OCI-LY1 (cell line): ENCODE measurements around the gene CEND1.
A peak's percentile ranks its signal among the peaks of the same experiment; 100 is the strongest.

ENCODE experiments used
- H2AFZ ChIP-seq: fragments of 200-600 bp; sonication (generic), shearing (Covaris generic); 2 replicates; pipeline ENCODE4 v1.6.0; 2014; ENCODE audit warnings: antibody characterized with exemption, mild to moderate bottlenecking, low read length
- H3F3A ChIP-seq: fragments of 200-600 bp; sonication (generic), shearing (Covaris generic); 2 replicates; pipeline ENCODE4 v1.6.0; 2014; ENCODE audit warnings: mild to moderate bottlenecking, antibody characterized with exemption, low read length, moderate library complexity; ENCODE audit not compliant: insufficient read depth
- H3K27ac ChIP-seq: fragments of 200-600 bp; sonication (generic); 2 replicates; pipeline ENCODE4 v1.5.1; 2014; ENCODE audit warnings: low read length, mixed run types, mild to moderate bottlenecking, low read depth; ENCODE audit not compliant: poor library complexity, severe bottlenecking
- H3K27me3 ChIP-seq: fragments of 200-600 bp; sonication (generic); 2 replicates; pipeline ENCODE4 v1.6.0; 2014; ENCODE audit warnings: antibody characterized with exemption, mild to moderate bottlenecking, low read length, moderate library complexity; ENCODE audit not compliant: insufficient read depth
- H3K36me3 ChIP-seq: fragments of 200-600 bp; sonication (generic); 2 replicates; pipeline ENCODE4 v1.6.1; 2014; ENCODE audit warnings: mild to moderate bottlenecking, antibody characterized with exemption, low read length, moderate library complexity, mixed read lengths; ENCODE audit not compliant: insufficient read depth
- H3K4me1 ChIP-seq: fragments of 200-600 bp; sonication (generic); 2 replicates; pipeline ENCODE4 v1.5.1; 2014; ENCODE audit warnings: mild to moderate bottlenecking, low read length, moderate library complexity; ENCODE audit not compliant: insufficient read depth, severe bottlenecking
- H3K4me2 ChIP-seq: fragments of 200-600 bp; sonication (generic), shearing (Covaris generic); 2 replicates; pipeline ENCODE4 v1.6.1; 2014; ENCODE audit warnings: low read length
- H3K4me3 ChIP-seq: fragments of 200-600 bp; sonication (generic); 2 replicates; pipeline ENCODE4 v1.5.1; 2014; ENCODE audit warnings: low read length, low read depth, mild to moderate bottlenecking, mixed read lengths; ENCODE audit not compliant: poor library complexity, severe bottlenecking
- H3K79me2 ChIP-seq: fragments of 200-600 bp; shearing (Covaris generic); 2 replicates; pipeline ENCODE4 v1.6.1; 2016; ENCODE audit warnings: mixed run types, low read length, mixed read lengths; ENCODE audit not compliant: insufficient read depth
- H3K9ac ChIP-seq: fragments of 200-600 bp; sonication (generic), shearing (Covaris generic); 2 replicates; pipeline ENCODE4 v1.6.1; 2014; ENCODE audit warnings: mild to moderate bottlenecking, low read length, mixed read lengths
- H3K9me2 ChIP-seq: fragments of 200-600 bp; sonication (generic), shearing (Covaris generic); 2 replicates; pipeline ENCODE4 v1.6.1; 2014; ENCODE audit warnings: low read depth, mild to moderate bottlenecking, low read length, mixed read lengths
- H3K9me3 ChIP-seq: fragments of 200-600 bp; shearing (Covaris generic); 2 replicates; pipeline ENCODE4 v1.6.1; 2014; ENCODE audit warnings: low read length, mixed read lengths
- H4K20me1 ChIP-seq: fragments of 200-600 bp; sonication (generic), shearing (Covaris generic); 2 replicates; pipeline ENCODE4 v1.6.0; 2016; ENCODE audit warnings: mild to moderate bottlenecking, low read length; ENCODE audit not compliant: insufficient read depth
- CTCF ChIP-seq: fragments of 200-600 bp; sonication (generic), shearing (Covaris generic); IDR thresholded peaks from 2 replicates; pipeline ENCODE4 v1.5.1; 2017; ENCODE audit warnings: mild to moderate bottlenecking, antibody characterized with exemption, low read length, moderate library complexity, mixed read lengths
- EZH2 ChIP-seq: fragments of 200-600 bp; sonication (generic), shearing (Covaris generic); IDR thresholded peaks from 2 replicates; pipeline ENCODE4 v1.8.0; 2017; ENCODE audit warnings: borderline replicate concordance, mixed run types, mild to moderate bottlenecking, antibody characterized with exemption, low read length, moderate library complexity, mixed read lengths

CEND1 gene

GRCh38 chr11:774873-775592 is 14.9 kb downstream of the CEND1 start:
- Histone ChIP-seq H3K4me2 (peak overlapping the region; percentile 83), H3K9ac (peak overlapping the region; percentile 22; the same call in 1 of the 2 replicates), H3F3A (no peaks in the 10 kb centered on the region), H4K20me1 (no peaks in the 10 kb centered on the region), H3K4me3 (peak overlapping the region; percentile 93), H3K79me2 (peaks cover 19% of the 10 kb centered on the region), H3K9me2 (no peaks in the 10 kb centered on the region), H3K9me3 (no peaks in the 10 kb centered on the region), H3K36me3 (peaks cover 57% of the 10 kb centered on the region), H2AFZ (no peak overlapping the region), H3K27me3 (no peaks in the 10 kb centered on the region), H3K27ac (no peak overlapping the region), H3K4me1 (peaks cover 37% of the 10 kb centered on the region)
- no peak for TF ChIP-seq EZH2
- no peak for TF ChIP-seq CTCF

GRCh38 chr11:773830-774229 is 16.1 kb downstream of the CEND1 start:
- Histone ChIP-seq H3K27ac (no peak overlapping the region), H3K4me2 (no peak overlapping the region), H3F3A (no peaks in the 10 kb centered on the region), H3K27me3 (no peaks in the 10 kb centered on the region), H3K4me1 (peaks cover 26% of the 10 kb centered on the region), H4K20me1 (no peaks in the 10 kb centered on the region), H3K9ac (no peak overlapping the region), H3K9me3 (no peaks in the 10 kb centered on the region), H2AFZ (no peak overlapping the region), H3K36me3 (peaks cover 50% of the 10 kb centered on the region), H3K79me2 (peaks cover 19% of the 10 kb centered on the region), H3K9me2 (no peaks in the 10 kb centered on the region), H3K4me3 (no peak overlapping the region)
- no peak for TF ChIP-seq CTCF
- no peak for TF ChIP-seq EZH2

- no peaks in the 10 kb centered on the region for H3F3A ChIP-seq
- peaks cover 22% of the 10 kb centered on the region for H3K4me1 ChIP-seq
- no peak overlapping the region for H3K4me2 ChIP-seq
- H4K20me1 ChIP-seq: no peaks in the 10 kb centered on the region
- H3K9me2 ChIP-seq: no peaks in the 10 kb centered on the region
- no peaks in the 10 kb centered on the region for H3K27me3 ChIP-seq
- no peak overlapping the region for H3K9ac ChIP-seq
- peaks cover 49% of the 10 kb centered on the region for H3K36me3 ChIP-seq
- no peaks in the 10 kb centered on the region for H3K9me3 ChIP-seq
- TF ChIP-seq CTCF: no peak
- TF ChIP-seq EZH2: no peak
- peaks cover 19% of the 10 kb centered on the region for H3K79me2 ChIP-seq
- no peak overlapping the region for H3K4me3 ChIP-seq
- H2AFZ ChIP-seq: no peak overlapping the region
- H3K27ac ChIP-seq: no peak overlapping the region
Measured at GRCh38 chr11:773425-773824, 16.5 kb downstream of the CEND1 start.
